H1 (cell line): ENCODE results near the gene GCK. TPM values are rescaled to one million over a fixed set of nuclear protein-coding genes. Genes with fewer than 3 reads are reported as not detected.

Experiments used
- CTCF ChIA-PET: fragments of 300-600 bp; sonication (Branson Sonifier 250); formaldehyde crosslinking; loops from one replicate; lab custom pipeline; 2021; ENCODE audit not compliant: partially characterized antibody; lab: Charles Lee
- POLR2A ChIA-PET: fragments of 300-600 bp; sonication (Branson Sonifier 250); formaldehyde crosslinking; loops from one replicate; lab custom pipeline; 2021; ENCODE audit warnings: inconsistent platforms; ENCODE audit not compliant: partially characterized antibody; lab: Charles Lee
- DNase-seq, 2 experiments: peaks; one replicate each; pipeline versions ENCODE4 v3.0.0 to v3.0.0-alpha.2; 2010 to 2022; ENCODE audit warnings: low spot score in 2 of 2, low read depth in 1 of 2, mixed read lengths in 1 of 2
- FAIRE-seq: peaks from 2 replicates; lab custom pipeline; 2011; peaks lifted over from hg19 to GRCh38; lab: Jason Lieb, UNC
- H2AFZ ChIP-seq: 2 replicates; pipeline ENCODE4 v1.8.1; 2012; ENCODE audit warnings: low read length, inconsistent platforms
- H2AK5ac ChIP-seq: 2 replicates; pipeline ENCODE4 v1.6.1; 2013; ENCODE audit warnings: low read depth, low read length
- H2BK120ac ChIP-seq: replicated peaks from 2 replicates; pipeline ENCODE3; 2013; ENCODE audit warnings: low read depth, low read length, inconsistent platforms
- H2BK12ac ChIP-seq: 2 replicates; pipeline ENCODE4 v1.6.1; 2013; ENCODE audit warnings: low read depth, low read length
- H2BK15ac ChIP-seq: 2 replicates; pipeline ENCODE4 v1.6.1; 2013; ENCODE audit warnings: low read length
- H2BK20ac ChIP-seq: 2 replicates; pipeline ENCODE4 v1.6.1; 2013; ENCODE audit warnings: low read length
- H2BK5ac ChIP-seq: 2 replicates; pipeline ENCODE4 v1.6.1; 2013; ENCODE audit warnings: low read depth, low read length
- H3K14ac ChIP-seq: 2 replicates; pipeline ENCODE4 v1.6.1; 2013; ENCODE audit warnings: inconsistent platforms; ENCODE audit not compliant: insufficient read length
- H3K18ac ChIP-seq: 2 replicates; pipeline ENCODE4 v1.6.1; 2013; ENCODE audit warnings: low read length; ENCODE audit errors: extremely low read depth
- H3K23ac ChIP-seq: 2 replicates; pipeline ENCODE4 v1.6.1; 2013; ENCODE audit warnings: inconsistent platforms; ENCODE audit not compliant: insufficient read length
- H3K23me2 ChIP-seq: 2 replicates; pipeline ENCODE4 v1.6.1; 2013; ENCODE audit warnings: low read depth, low read length
- H3K27ac ChIP-seq: 2 replicates; pipeline ENCODE4 v1.6.1; 2011; ENCODE audit warnings: low read depth, low read length, inconsistent platforms
- H3K27me3 ChIP-seq, 4 experiments: replicated peaks in 1 of 4; 1 replicate in 1 of 4; 2 replicates in 3 of 4; pipeline versions ENCODE4 v1.6.1 to v1.8.1; 2011 to 2013; ENCODE audit warnings: low read length in 3 of 4, mild to moderate bottlenecking in 3 of 4, inconsistent platforms in 2 of 4, mixed read lengths in 2 of 4, moderate library complexity in 1 of 4; ENCODE audit not compliant: control insufficient read depth in 3 of 4, insufficient read depth in 3 of 4; ENCODE audit errors: extremely low read depth in 1 of 4
- H3K36me3 ChIP-seq, 4 experiments: 2 replicates each; pipeline versions ENCODE4 v1.6.1 to v1.8.1; 2011 to 2013; ENCODE audit warnings: mild to moderate bottlenecking in 4 of 4, low read length in 3 of 4, moderate library complexity in 2 of 4, control low read depth in 1 of 4, inconsistent platforms in 1 of 4; ENCODE audit not compliant: insufficient read depth in 4 of 4, control insufficient read depth in 2 of 4
- H3K4ac ChIP-seq: replicated peaks from 2 replicates; pipeline ENCODE3; 2013; ENCODE audit warnings: low read length, low read depth, mixed read lengths, inconsistent platforms; ENCODE audit not compliant: insufficient read length
- H3K4me1 ChIP-seq, 4 experiments: replicated peaks in 1 of 4; 1 replicate in 1 of 4; 2 replicates in 3 of 4; pipeline versions ENCODE4 v1.6.1 to v1.8.1; 2011 to 2013; ENCODE audit warnings: low read length in 3 of 4, inconsistent platforms in 2 of 4, mixed read lengths in 1 of 4; ENCODE audit not compliant: insufficient read depth in 4 of 4, control insufficient read depth in 3 of 4
- H3K4me2 ChIP-seq, 2 experiments: 2 replicates each; pipeline versions ENCODE4 v1.6.1 to v1.8.1; 2011 to 2013; ENCODE audit warnings: low read depth in 2 of 2, low read length in 2 of 2, control low read depth in 1 of 2, inconsistent platforms in 1 of 2, mild to moderate bottlenecking in 1 of 2; ENCODE audit not compliant: insufficient read depth in 1 of 2
- H3K4me3 ChIP-seq, 4 experiments: fragments of 200-600, 300-600 bp in 1 of 4; sonication (generic), shearing (Covaris generic), sonication (Bioruptor Twin) in 1 of 4; 2 replicates each; pipeline versions ENCODE4 v1.5.1 to v1.8.1; 2011 to 2016; ENCODE audit warnings: low read length in 4 of 4, low read depth in 3 of 4, control low read depth in 2 of 4, inconsistent platforms in 2 of 4, mild to moderate bottlenecking in 2 of 4, mixed read lengths in 1 of 4, moderate library complexity in 1 of 4; ENCODE audit not compliant: insufficient read depth in 2 of 4; ENCODE audit errors: extremely low read depth in 1 of 4
- H3K56ac ChIP-seq: replicated peaks from 2 replicates; pipeline ENCODE3; 2013; ENCODE audit warnings: low read depth, mild to moderate bottlenecking, mixed read lengths, low read length, inconsistent platforms; ENCODE audit not compliant: insufficient read length
- H3K79me1 ChIP-seq: 2 replicates; pipeline ENCODE4 v1.6.1; 2013; ENCODE audit warnings: low read depth, low read length, control low read depth
- H3K79me2 ChIP-seq, 2 experiments: 2 replicates each; pipeline versions ENCODE4 v1.6.1 to v1.8.1; 2012 to 2013; ENCODE audit warnings: low read length in 2 of 2, mild to moderate bottlenecking in 2 of 2, inconsistent platforms in 1 of 2; ENCODE audit not compliant: insufficient read depth in 2 of 2, control insufficient read depth in 1 of 2
- H3K9ac ChIP-seq, 4 experiments: replicated peaks in 1 of 4; 1 replicate in 1 of 4; 2 replicates in 3 of 4; pipeline versions ENCODE4 v1.6.1 to v1.8.1; 2011 to 2013; ENCODE audit warnings: low read depth in 3 of 4, low read length in 3 of 4, control low read depth in 2 of 4, mild to moderate bottlenecking in 2 of 4, moderate library complexity in 2 of 4, inconsistent platforms in 1 of 4; ENCODE audit errors: extremely low read depth in 1 of 4
- H3K9me3 ChIP-seq, 2 experiments: 2 replicates each; pipeline versions ENCODE4 v1.6.1 to v1.8.1; 2012 to 2013; ENCODE audit warnings: mild to moderate bottlenecking in 2 of 2, moderate library complexity in 2 of 2, control low read depth in 1 of 2, inconsistent platforms in 1 of 2, low read depth in 1 of 2, low read length in 1 of 2, mixed read lengths in 1 of 2; ENCODE audit not compliant: insufficient read depth in 2 of 2
- H4K20me1 ChIP-seq, 2 experiments: replicated peaks in 1 of 2; 2 replicates each; pipeline versions ENCODE3 to v1.8.1; 2011 to 2013; ENCODE audit warnings: inconsistent platforms in 2 of 2, low read length in 2 of 2, mild to moderate bottlenecking in 1 of 2; ENCODE audit not compliant: insufficient read depth in 2 of 2, control insufficient read depth in 1 of 2
- H4K5ac ChIP-seq: 2 replicates; pipeline ENCODE4 v1.6.1; 2013; ENCODE audit warnings: low read length, low read depth, mixed read lengths, inconsistent platforms; ENCODE audit not compliant: insufficient read length
- H4K8ac ChIP-seq: 2 replicates; pipeline ENCODE4 v1.8.0; 2013; ENCODE audit warnings: mild to moderate bottlenecking, moderate library complexity, low read length, inconsistent platforms; ENCODE audit not compliant: insufficient read depth; ENCODE audit errors: extremely low read depth
- H4K91ac ChIP-seq: replicated peaks from 2 replicates; pipeline ENCODE3; 2013; ENCODE audit warnings: low read length, mixed read lengths, inconsistent platforms; ENCODE audit not compliant: insufficient read length
- NRF1 ChIP-seq: IDR thresholded peaks from 2 replicates; pipeline ENCODE4 v1.6.1; 2011; ENCODE audit warnings: mild to moderate bottlenecking, low read depth, low read length, improper control_type of control experiment
- SIN3A ChIP-seq, 2 experiments: IDR thresholded peaks in 1 of 2; conservative IDR thresholded peaks in 1 of 2; 2 replicates each; pipeline ENCODE4 v1.6.1; 2011 to 2012; ENCODE audit warnings: low read length in 2 of 2, improper control_type of control experiment in 1 of 2, low read depth in 1 of 2, mild to moderate bottlenecking in 1 of 2
- SP1 ChIP-seq: IDR thresholded peaks from 2 replicates; pipeline ENCODE4 v1.6.1; 2011; ENCODE audit warnings: low read depth, low read length
- SP2 ChIP-seq: IDR thresholded peaks from 2 replicates; pipeline ENCODE4 v1.6.1; 2012; ENCODE audit warnings: mild to moderate bottlenecking, low read length, inconsistent platforms
- SRF ChIP-seq: IDR thresholded peaks from 2 replicates; pipeline ENCODE4 v1.6.1; 2011; ENCODE audit warnings: mild to moderate bottlenecking, low read depth, low read length, moderate library complexity
- WGBS, 2 experiments: shearing (Covaris generic) in 1 of 2; methylation state at CpG; one replicate each; pipeline versions ENCODE4 v1.1.6 to v1.1.7; 2013 to 2015; ENCODE audit warnings: low lambda C conversion rate in 2 of 2, mixed read lengths in 2 of 2, inconsistent platforms in 1 of 2, low coverage in 1 of 2, missing lambda C conversion rate in 1 of 2; ENCODE audit not compliant: insufficient replicate concordance in 2 of 2, insufficient coverage in 1 of 2, insufficient read length in 1 of 2; ENCODE audit errors: extremely low coverage in 1 of 2, missing lambda C conversion rate in 1 of 2; 5-methylcytosine and 5-hydroxymethylcytosine counted together
- polyA plus RNA-seq, 7 experiments: library from polyadenylated mRNA; depleted of rRNA in 3 of 7; stranded (reverse) in 5 of 7; unstranded in 2 of 7; fragments of >200 nt in 5 of 7; fragments of 200-250 nt in 2 of 7; gene quantifications; 1 replicate in 5 of 7; 2 replicates in 1 of 7; 4 replicates in 1 of 7; pipeline versions ENCODE4 v1.2.1 to v1.2.3, GENCODE V29; 2011 to 2013; ENCODE audit warnings: missing spikeins in 2 of 7, mixed read lengths in 2 of 7
- total RNA-seq: library from RNA; stranded (reverse); fragmentation: NEBNext Ultra II Directional; extraction: Animal tissue kit (Norgen Biotek cat#: 25700); gene quantifications from 2 replicates; pipeline ENCODE4 v1.2.1, GENCODE V29; 2021

Gene GCK
- total and polyA plus RNA-seq, 2 of the 8 experiments (the other 6 are each of a cell fraction or from before 2014, with no cell fraction given), result 2.4 to 4.9 TPM

DNA sequence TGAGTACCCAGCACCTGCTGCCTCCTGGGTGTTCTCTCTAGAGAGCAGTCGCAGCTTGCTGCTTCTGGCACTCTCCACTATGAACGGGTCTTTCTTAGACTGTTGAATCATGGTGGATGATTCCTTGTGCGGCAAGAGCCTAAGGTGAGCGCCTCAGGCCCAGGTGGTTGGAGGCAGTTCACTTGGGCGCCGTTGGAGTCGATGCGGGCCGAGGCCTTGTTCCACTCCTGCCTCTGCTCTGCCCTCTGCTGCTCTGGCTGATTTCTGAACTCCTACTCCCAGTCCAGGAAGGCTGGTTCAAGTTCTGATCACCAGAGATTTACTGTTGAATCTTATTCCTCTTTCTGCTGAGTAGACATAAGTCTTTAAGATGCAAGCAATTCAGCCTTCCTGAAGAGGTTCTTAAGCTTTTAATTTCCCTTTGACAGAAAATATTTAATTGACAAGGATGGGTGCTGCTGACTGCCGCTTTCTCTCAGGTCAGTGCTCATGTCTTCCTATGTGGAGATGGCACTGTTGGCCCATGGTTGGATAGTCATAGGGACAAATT is 22.0 kb upstream of the GCK start:
- H3K23me2 ChIP-seq, result no peaks in the 10 kb centered on the region
- no peak overlapping the region for H3K4ac ChIP-seq
- peaks cover 22 to 56% (median 39%) of the 10 kb centered on the region in 4 experiments for H3K36me3 ChIP-seq
- no peaks in the 10 kb centered on the region for H3K27me3 ChIP-seq
- no peak overlapping the region for H3K4me3 ChIP-seq
- H3K56ac ChIP-seq, result no peak overlapping the region
- no peak overlapping the region for H2BK5ac ChIP-seq
- H3K79me2 ChIP-seq, result no peaks in the 10 kb centered on the region
- H3K18ac ChIP-seq, result no peak overlapping the region
- H3K14ac ChIP-seq, result no peak overlapping the region
- no peak overlapping the region for H2BK12ac ChIP-seq
- H3K4me1 ChIP-seq, result peaks cover 0 to 11% (median 5%) of the 10 kb centered on the region in 4 experiments; a peak in 5 of 7 replicates
- H3K9ac ChIP-seq, result no peak overlapping the region
- H4K20me1 ChIP-seq, result peaks cover 3 to 10% of the 10 kb centered on the region in 2 experiments
- no peak overlapping the region for H3K4me2 ChIP-seq
- DNase-seq, result no peak
- no peak overlapping the region for H2AK5ac ChIP-seq
- H3K27ac ChIP-seq, result no peak overlapping the region
- H3K9me3 ChIP-seq, result no peaks in the 10 kb centered on the region
- H4K91ac ChIP-seq, result no peak overlapping the region
- no peak for FAIRE-seq
- WGBS, 2 experiments, result 95% methylated on average over 10 of the region's 10 CpGs; no CpG with 5 or more reads in 1 of the 2 experiments
- no peaks in the 10 kb centered on the region for H3K79me1 ChIP-seq
- ChIA-PET CTCF (interaction anchor here (0.8 to 6.0 kb wide), 9 partner anchors 8 to 106 kb away, joined by 3 to 35 read pairs (median 4); partner anchors contain the start of gene YKT6), POLR2A (interaction anchor here (0.7 kb wide), 2 partner anchors 10 to 71 kb away, joined by 3 read pairs; no protein-coding TSS in a partner anchor)
- H2BK15ac ChIP-seq, result no peak overlapping the region
- H2BK20ac ChIP-seq, result no peak overlapping the region
- TF ChIP-seq SRF (no peak), SIN3A (conservative IDR thresholded peaks at IDR 0.05 in 1 of 2, IDR thresholded peaks at IDR 0.05 in 1 of 2; ENCODE audit: low read depth in 1 of 2, low read length in 2 of 2) (no peak), NRF1 (no peak), SP2 (no peak), SP1 (no peak)
- TF ChIP-seq, all 59 proteins: peak for 0
- no peak overlapping the region for H2BK120ac ChIP-seq
- no peak overlapping the region for H3K23ac ChIP-seq
- no peak overlapping the region for H4K8ac ChIP-seq
- no peak overlapping the region for H2AFZ ChIP-seq
- H4K5ac ChIP-seq, result no peak overlapping the region
